Skeletal muscle tissue (tissue), 4 donors: Measurements from ENCODE around the gene RWDD3. TPM values are rescaled to one million over a fixed set of nuclear protein-coding genes. Genes with fewer than 3 reads are reported as not detected.
A peak's percentile ranks its signal among the peaks of the same experiment; 100 is the strongest.

Experiments
- H3K27ac ChIP-seq: one replicate; pipeline ENCODE4 v1.7.0; 2013; ENCODE audit warnings: mild to moderate bottlenecking, low read depth, low read length, inconsistent platforms
- H3K27me3 ChIP-seq, 3 donors: one replicate each; pipeline ENCODE4 v1.7.0; 2013; ENCODE audit warnings: low read length in 3 of 3; ENCODE audit not compliant: control insufficient read depth in 3 of 3, insufficient read depth in 3 of 3
- H3K36me3 ChIP-seq, 3 donors: one replicate each; pipeline ENCODE4 v1.7.0; 2013; ENCODE audit warnings: low read length in 3 of 3; ENCODE audit not compliant: control insufficient read depth in 3 of 3, insufficient read depth in 3 of 3
- H3K4me1 ChIP-seq, 3 donors: one replicate each; pipeline ENCODE4 v1.7.0; 2013; ENCODE audit warnings: low read length in 3 of 3, mild to moderate bottlenecking in 3 of 3; ENCODE audit not compliant: control insufficient read depth in 3 of 3, insufficient read depth in 3 of 3
- H3K4me3 ChIP-seq, 3 donors: one replicate each; pipeline ENCODE4 v1.7.0; 2013; ENCODE audit warnings: low read length in 3 of 3
- H3K9ac ChIP-seq, 3 donors: one replicate each; pipeline ENCODE4 v1.7.0; 2013; ENCODE audit warnings: low read length in 3 of 3, mild to moderate bottlenecking in 3 of 3, moderate library complexity in 2 of 3, low read depth in 1 of 3
- H3K9me3 ChIP-seq, 3 donors: one replicate each; pipeline ENCODE4 v1.7.0; 2013; ENCODE audit warnings: low read length in 3 of 3; ENCODE audit not compliant: control insufficient read depth in 3 of 3
- total RNA-seq: library from RNA; depleted of rRNA; stranded (reverse); fragments of >200 nt; gene quantifications from one replicate; pipeline ENCODE4 v1.2.3, GENCODE V29; 2014
- donor health status: Osteomylitis.

The RWDD3 gene
- total RNA-seq, 1 donor from 2014 or later: 12.0 TPM

- no peak overlapping the region for H3K4me3 ChIP-seq
- H3K27me3 ChIP-seq: no peaks in the 10 kb centered on the region
- H3K36me3 ChIP-seq: no peaks in the 10 kb centered on the region
- no peak overlapping the region for H3K9ac ChIP-seq
- H3K9me3 ChIP-seq: no peaks in the 10 kb centered on the region
- no peak overlapping the region for H3K27ac ChIP-seq
- peaks cover 6 to 11% (median 10%) of the 10 kb centered on the region in 3 donors for H3K4me1 ChIP-seq
Observed at GRCh38 chr1:95229037-95229436, 5.0 kb upstream of the RWDD3 start.

- Histone ChIP-seq H3K4me1 (peaks cover 7 to 12% (median 11%) of the 10 kb centered on the region in 3 donors), H3K27ac (no peak overlapping the region), H3K27me3 (no peaks in the 10 kb centered on the region), H3K9ac (no peak overlapping the region), H3K4me3 (no peak overlapping the region), H3K9me3 (no peaks in the 10 kb centered on the region), H3K36me3 (no peaks in the 10 kb centered on the region)
Observed at GRCh38 chr1:95229706-95230105, 4.3 kb upstream of the RWDD3 start.

DNA sequence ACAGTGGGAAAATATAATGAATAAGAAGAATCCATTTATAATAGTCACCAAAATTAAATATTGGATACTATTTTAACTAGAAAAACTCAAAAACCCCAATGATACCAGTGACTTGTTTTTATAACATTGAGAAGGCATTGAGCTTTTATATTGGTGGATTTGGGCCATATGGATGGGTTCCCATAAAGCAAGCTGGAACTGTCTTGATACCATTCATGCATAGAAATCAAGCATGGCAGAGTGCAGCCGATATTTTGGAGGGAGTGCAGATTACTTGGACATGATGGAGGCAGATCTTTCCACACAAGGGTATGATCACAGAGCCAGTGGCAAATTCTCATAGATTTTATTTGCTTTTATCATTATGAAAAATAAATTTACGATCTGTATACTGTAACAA is 3.8 kb upstream of the RWDD3 start:
- no peak overlapping the region for H3K9ac ChIP-seq
- no peak overlapping the region for H3K27ac ChIP-seq
- no peaks in the 10 kb centered on the region for H3K36me3 ChIP-seq
- no peak overlapping the region for H3K4me3 ChIP-seq
- H3K4me1 ChIP-seq: peaks cover 8 to 13% (median 11%) of the 10 kb centered on the region in 3 donors
- no peaks in the 10 kb centered on the region for H3K9me3 ChIP-seq
- H3K27me3 ChIP-seq: no peaks in the 10 kb centered on the region

DNA sequence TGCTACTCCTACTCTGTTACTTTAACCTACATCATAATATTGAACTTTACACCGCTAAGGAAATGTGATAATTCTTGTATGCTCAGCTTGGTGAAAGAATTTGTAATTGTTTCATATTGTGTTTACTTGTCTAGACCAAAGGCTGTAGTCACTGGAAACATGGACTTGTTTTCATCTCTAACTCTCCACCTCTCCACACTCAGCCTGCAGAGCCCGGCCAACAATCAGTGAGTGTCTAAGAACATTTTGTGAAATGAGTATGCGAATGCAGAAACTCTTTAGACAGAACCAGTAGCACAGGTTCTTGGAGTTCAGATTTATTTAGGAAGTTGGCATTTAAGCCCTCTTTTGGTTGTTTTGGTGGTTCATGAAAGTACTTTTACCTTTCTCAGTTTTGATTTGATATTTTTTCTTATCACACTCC is 3.2 kb upstream of the RWDD3 start:
- peaks cover 8 to 13% (median 11%) of the 10 kb centered on the region in 3 donors for H3K4me1 ChIP-seq
- H3K27ac ChIP-seq: no peak overlapping the region

DNA sequence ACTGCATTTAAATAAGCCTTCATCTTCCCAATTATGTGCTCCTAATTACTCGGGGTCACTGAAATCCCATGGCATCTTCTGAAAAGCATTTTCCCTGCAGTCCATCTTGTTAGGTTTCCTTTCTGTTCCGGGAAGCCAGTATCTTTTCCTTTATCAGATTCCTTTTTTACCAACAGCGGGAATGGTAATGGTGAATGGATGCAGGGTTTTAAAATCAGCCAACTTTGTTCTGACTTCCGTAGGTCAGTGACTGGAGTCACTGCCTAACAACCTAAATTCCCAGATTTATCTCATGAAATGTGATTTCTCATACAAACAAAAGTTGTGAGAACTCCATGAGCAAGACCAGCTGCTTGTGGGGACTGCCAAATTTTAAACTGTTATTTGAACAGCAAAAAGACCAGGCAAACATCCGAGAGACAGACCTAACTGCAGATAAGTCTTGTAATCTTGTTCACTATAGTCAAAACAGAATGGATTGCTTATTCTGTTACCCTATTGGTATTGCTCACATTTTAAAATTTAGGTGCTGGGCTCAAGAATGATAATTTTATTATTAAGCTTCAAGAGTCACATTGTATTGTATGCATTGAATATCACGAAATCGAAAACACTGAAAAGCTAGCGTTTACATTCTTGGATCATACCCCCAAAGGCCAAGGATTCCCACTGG is 1.2 kb upstream of the RWDD3 start:
- Histone ChIP-seq H3K4me3 (peak overlapping the region; percentile 87 to 88 (median 87)), H3K27me3 (no peaks in the 10 kb centered on the region), H3K4me1 (peaks cover 17 to 20% (median 20%) of the 10 kb centered on the region in 3 donors), H3K9ac (peak overlapping the region; percentile 82 to 89 (median 89)), H3K9me3 (no peaks in the 10 kb centered on the region), H3K27ac (peak overlapping the region; percentile 82), H3K36me3 (no peaks in the 10 kb centered on the region)

More for the DNA sequence above, 3.2 kb upstream of the RWDD3 start:
- Histone ChIP-seq H3K9ac (no peak overlapping the region), H3K27me3 (no peaks in the 10 kb centered on the region), H3K9me3 (no peaks in the 10 kb centered on the region), H3K36me3 (no peaks in the 10 kb centered on the region), H3K4me3 (no peak overlapping the region)

GRCh38 chr1:95233319-95233736 is 682 bp upstream of the RWDD3 start:
- Histone ChIP-seq H3K9ac (peak overlapping the region; percentile 82 to 89 (median 89)), H3K27ac (peak overlapping the region; percentile 82), H3K27me3 (no peaks in the 10 kb centered on the region), H3K4me3 (peak overlapping the region; percentile 87 to 88 (median 87)), H3K9me3 (no peaks in the 10 kb centered on the region), H3K36me3 (no peaks in the 10 kb centered on the region), H3K4me1 (peaks cover 18 to 24% (median 22%) of the 10 kb centered on the region in 3 donors)

- Histone ChIP-seq H3K9me3 (no peaks in the 10 kb centered on the region), H3K27me3 (no peaks in the 10 kb centered on the region), H3K36me3 (peaks cover 8 to 10% (median 9%) of the 10 kb centered on the region in 3 donors), H3K4me3 (no peak overlapping the region), H3K27ac (no peak overlapping the region), H3K4me1 (peaks cover 18 to 24% (median 22%) of the 10 kb centered on the region in 3 donors), H3K9ac (no peak overlapping the region)
Observed at GRCh38 chr1:95236784-95237575, 3.0 kb downstream of the RWDD3 start.

DNA sequence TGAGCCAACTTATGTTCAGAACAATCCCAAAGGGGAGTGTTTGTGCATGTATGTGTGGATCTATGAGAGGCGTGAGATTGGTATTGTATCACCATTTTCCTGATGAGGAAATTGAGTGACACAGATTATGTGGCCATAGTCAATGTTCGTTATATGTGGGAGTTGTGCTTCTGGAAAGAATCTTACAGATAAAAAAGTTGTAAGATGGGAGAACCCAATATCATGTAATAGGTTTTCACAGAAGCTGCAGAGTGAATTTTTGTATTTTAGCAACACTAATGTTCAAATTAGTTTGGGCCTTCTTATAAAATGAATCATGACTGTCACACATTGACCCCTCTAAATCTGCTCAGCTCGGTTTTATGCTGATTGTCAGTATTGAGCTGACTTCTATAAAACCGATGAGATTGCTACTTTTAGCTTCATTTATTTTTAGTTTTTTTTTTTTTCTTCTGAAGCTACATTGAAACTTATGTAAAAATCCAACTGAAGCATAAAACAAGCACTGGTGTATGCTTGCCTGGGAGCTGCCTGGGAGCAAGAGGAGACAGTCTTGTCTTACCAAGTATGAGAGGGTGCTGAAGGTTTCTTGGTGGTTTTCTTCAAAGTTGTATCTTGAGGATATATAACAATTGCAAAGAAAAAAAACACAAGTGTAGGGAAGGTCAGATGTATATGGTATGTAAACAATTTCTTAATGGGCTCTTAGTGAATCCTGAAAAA is 4.1 kb downstream of the RWDD3 start:
- no peaks in the 10 kb centered on the region for H3K27me3 ChIP-seq
- no peak overlapping the region for H3K4me3 ChIP-seq
- H3K36me3 ChIP-seq: peaks cover 8 to 15% (median 13%) of the 10 kb centered on the region in 3 donors
- peaks cover 17 to 20% (median 17%) of the 10 kb centered on the region in 3 donors for H3K4me1 ChIP-seq
- H3K9me3 ChIP-seq: peaks cover 0 to 4% (median 0%) of the 10 kb centered on the region in 3 donors
- no peak overlapping the region for H3K27ac ChIP-seq
- peak overlapping the region in 1 of 3 donors; percentile 28 for H3K9ac ChIP-seq

DNA sequence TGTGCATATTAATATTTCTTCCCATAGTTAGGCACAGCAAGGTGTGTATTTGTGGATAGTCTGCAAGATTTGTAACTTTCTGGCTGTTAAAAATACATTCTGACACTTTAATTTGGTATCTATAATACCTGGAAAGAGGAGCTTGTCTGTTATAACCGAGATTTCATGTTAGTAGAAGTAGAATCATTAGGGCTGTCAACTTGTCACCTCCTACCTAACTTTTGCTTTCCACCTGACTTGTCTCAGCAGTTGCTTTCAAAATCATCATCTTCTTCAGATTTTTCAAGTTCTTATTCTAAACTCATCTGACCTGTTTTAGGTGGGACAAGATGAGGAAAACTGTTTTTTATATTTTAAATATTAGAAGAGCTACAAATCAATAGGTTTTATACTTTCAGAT is 11.0 kb downstream of the RWDD3 start:
- peaks cover 0 to 4% (median 0%) of the 10 kb centered on the region in 3 donors for H3K9me3 ChIP-seq
- H3K36me3 ChIP-seq: peaks cover 10 to 19% (median 13%) of the 10 kb centered on the region in 3 donors
- H3K27ac ChIP-seq: peak overlapping the region; percentile 11
- no peak overlapping the region for H3K4me3 ChIP-seq
- no peaks in the 10 kb centered on the region for H3K27me3 ChIP-seq
- H3K4me1 ChIP-seq: peaks cover 3 to 14% (median 9%) of the 10 kb centered on the region in 3 donors
- peak overlapping the region in 1 of 3 donors; percentile 42 for H3K9ac ChIP-seq
